ENCODE measurements around the gene SLCO6A1.

Gene SLCO6A1

DNA sequence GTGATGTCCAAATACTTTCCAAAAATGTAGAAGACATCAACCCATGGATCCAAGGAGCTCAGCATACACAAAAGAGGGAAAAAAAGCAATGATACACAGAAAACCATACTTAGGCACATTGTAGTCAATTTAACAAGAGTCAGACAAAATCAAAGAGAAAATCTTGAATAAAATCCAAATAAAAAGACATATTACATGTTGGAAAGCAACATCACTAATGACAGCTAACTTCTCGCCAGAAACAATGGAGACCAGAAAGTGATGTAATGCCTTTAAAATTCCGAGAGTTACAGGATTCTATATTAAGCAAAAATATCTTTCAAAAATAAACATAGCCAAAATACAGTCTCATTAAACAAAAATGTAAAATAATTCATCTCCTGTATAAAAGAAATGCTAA is 122.9 kb downstream of the SLCO6A1 start:
- Histone ChIP-seq H3K9me3 (ENCODE audit: control insufficient read depth in 5 of 5, low read length in 5 of 5) (no peaks in the 10 kb centered on the region), H3K9ac (ENCODE audit: low read length in 5 of 5) (no peak overlapping the region), H3K36me3 (ENCODE audit: control insufficient read depth in 5 of 5, insufficient read depth in 5 of 5, low read length in 5 of 5) (no peaks in the 10 kb centered on the region), H3K4me3 (ENCODE audit: low read depth in 1 of 5, low read length in 5 of 5) (no peak overlapping the region), H3K4me1 (ENCODE audit: control insufficient read depth in 5 of 5, insufficient read depth in 5 of 5, low read length in 5 of 5) (peaks cover 0 to 7% (median 0%) of the 10 kb centered on the region in 5 donors), H3K27ac (ENCODE audit: low read depth, low read length) (no peak overlapping the region), H3K27me3 (ENCODE audit: control insufficient read depth in 5 of 5, insufficient read depth in 4 of 5, low read length in 5 of 5) (no peaks in the 10 kb centered on the region)

DNA sequence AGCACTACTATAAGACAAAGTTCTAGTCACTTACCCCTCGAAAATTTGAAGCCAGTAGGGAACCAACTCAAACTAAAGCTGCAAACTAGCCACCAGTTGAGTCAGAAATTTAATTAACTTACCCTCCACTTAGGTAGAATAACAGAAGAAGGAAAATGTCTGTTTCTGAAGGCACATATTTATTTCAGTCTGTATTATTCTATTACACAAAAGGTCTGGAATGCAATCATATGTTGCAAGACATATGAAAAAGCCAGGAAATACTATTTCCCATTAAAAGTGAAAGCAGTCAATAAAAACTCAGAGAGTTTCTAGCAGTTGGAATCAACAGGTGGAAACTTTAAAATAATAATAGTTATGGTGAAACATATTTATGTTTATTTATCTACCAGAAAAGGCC is 123.5 kb downstream of the SLCO6A1 start:
- H3K36me3 ChIP-seq (ENCODE audit: control insufficient read depth in 5 of 5, insufficient read depth in 5 of 5, low read length in 5 of 5): no peaks in the 10 kb centered on the region
- no peak overlapping the region for H3K9ac ChIP-seq (ENCODE audit: low read length in 5 of 5)
- no peak overlapping the region for H3K4me3 ChIP-seq (ENCODE audit: low read depth in 1 of 5, low read length in 5 of 5)
- H3K27me3 ChIP-seq (ENCODE audit: control insufficient read depth in 5 of 5, insufficient read depth in 4 of 5, low read length in 5 of 5): no peaks in the 10 kb centered on the region
- no peak overlapping the region for H3K27ac ChIP-seq (ENCODE audit: low read depth, low read length)
- no peaks in the 10 kb centered on the region for H3K9me3 ChIP-seq (ENCODE audit: control insufficient read depth in 5 of 5, low read length in 5 of 5)
- H3K4me1 ChIP-seq (ENCODE audit: control insufficient read depth in 5 of 5, insufficient read depth in 5 of 5, low read length in 5 of 5): peaks cover 0 to 7% (median 0%) of the 10 kb centered on the region in 5 donors

DNA sequence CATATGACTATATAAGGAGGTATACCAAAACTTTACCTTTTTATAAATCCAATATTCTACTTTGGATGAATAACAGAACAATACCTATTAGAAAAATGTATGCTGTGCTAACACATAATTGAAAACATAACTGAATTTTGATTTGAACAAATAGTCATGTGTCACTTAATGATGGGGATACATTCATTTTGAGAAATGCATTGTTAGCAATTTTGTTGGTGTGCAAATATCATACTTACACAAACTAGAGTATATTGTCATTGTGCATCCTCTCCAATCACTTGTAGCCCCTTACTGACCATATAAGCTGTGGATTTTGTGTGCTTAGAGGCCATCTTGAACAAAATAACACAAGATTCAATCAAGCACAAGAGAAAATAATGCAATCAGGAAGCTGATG is 130.4 kb downstream of the SLCO6A1 start:
- Histone ChIP-seq H3K36me3 (ENCODE audit: control insufficient read depth in 5 of 5, insufficient read depth in 5 of 5, low read length in 5 of 5) (no peaks in the 10 kb centered on the region), H3K9me3 (ENCODE audit: control insufficient read depth in 5 of 5, low read length in 5 of 5) (no peaks in the 10 kb centered on the region), H3K4me1 (ENCODE audit: control insufficient read depth in 5 of 5, insufficient read depth in 5 of 5, low read length in 5 of 5) (no peaks in the 10 kb centered on the region), H3K4me3 (ENCODE audit: low read depth in 1 of 5, low read length in 5 of 5) (no peak overlapping the region), H3K9ac (ENCODE audit: low read length in 5 of 5) (no peak overlapping the region), H3K27me3 (ENCODE audit: control insufficient read depth in 5 of 5, insufficient read depth in 4 of 5, low read length in 5 of 5) (no peaks in the 10 kb centered on the region), H3K27ac (ENCODE audit: low read depth, low read length) (no peak overlapping the region)

DNA sequence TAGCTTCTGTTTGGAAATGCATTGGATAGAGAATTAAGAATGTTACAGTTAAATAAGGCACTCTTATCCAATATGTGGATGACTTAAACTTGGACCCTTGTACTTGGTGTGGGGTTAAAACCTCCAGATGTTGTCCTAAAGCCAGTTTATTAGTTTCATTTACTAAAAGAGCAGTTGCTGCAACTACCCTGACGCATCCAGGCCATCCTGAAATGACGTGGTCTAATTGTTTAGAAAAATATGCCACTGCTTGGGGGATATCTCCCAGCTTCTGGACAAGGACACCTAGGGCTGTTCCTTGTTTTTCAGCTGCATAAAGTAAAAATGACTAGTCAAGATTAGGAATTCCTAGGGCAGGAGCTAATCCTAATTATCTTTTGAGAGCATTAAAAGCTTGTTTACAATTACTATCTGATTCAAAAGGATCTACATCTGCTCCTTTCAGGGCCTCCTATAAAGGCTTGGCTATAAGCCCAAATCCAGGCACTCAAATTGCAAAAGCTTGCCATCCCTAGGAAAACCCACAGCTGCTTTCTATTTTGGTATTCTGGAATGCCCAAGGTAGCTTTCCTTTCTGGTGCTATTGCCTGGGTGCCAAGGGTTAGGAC is 157.0 kb downstream of the SLCO6A1 start:
- Histone ChIP-seq H3K27ac (ENCODE audit: low read depth, low read length) (no peak overlapping the region), H3K36me3 (ENCODE audit: control insufficient read depth in 5 of 5, insufficient read depth in 5 of 5, low read length in 5 of 5) (no peaks in the 10 kb centered on the region), H3K4me3 (ENCODE audit: low read depth in 1 of 5, low read length in 5 of 5) (no peak overlapping the region), H3K9me3 (ENCODE audit: control insufficient read depth in 5 of 5, low read length in 5 of 5) (no peaks in the 10 kb centered on the region), H3K9ac (ENCODE audit: low read length in 5 of 5) (no peak overlapping the region), H3K4me1 (ENCODE audit: control insufficient read depth in 5 of 5, insufficient read depth in 5 of 5, low read length in 5 of 5) (no peaks in the 10 kb centered on the region), H3K27me3 (ENCODE audit: control insufficient read depth in 5 of 5, insufficient read depth in 4 of 5, low read length in 5 of 5) (peaks cover 0 to 3% (median 0%) of the 10 kb centered on the region in 5 donors)

DNA sequence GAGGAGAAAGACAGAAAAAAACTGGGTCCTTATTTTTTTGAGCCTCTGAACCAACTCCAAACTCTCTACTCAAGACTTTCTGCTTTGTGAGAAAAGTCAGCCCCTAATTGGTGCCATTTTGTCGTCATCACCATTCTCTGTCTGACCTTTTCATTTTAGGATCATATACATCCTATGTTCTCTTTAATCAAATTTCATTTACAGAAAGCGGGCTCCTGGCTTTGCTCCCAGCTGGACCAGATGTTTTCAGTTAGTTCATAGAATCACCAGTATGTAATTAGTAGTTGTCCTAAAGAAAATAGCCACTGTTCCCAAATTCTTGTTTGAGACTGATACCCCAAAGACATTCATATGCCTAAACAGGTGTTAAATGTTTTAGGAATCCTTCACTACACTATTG is 174.1 kb downstream of the SLCO6A1 start:
- Histone ChIP-seq H3K9ac (ENCODE audit: low read length in 5 of 5) (no peak overlapping the region), H3K36me3 (ENCODE audit: control insufficient read depth in 5 of 5, insufficient read depth in 5 of 5, low read length in 5 of 5) (no peaks in the 10 kb centered on the region), H3K4me1 (ENCODE audit: control insufficient read depth in 5 of 5, insufficient read depth in 5 of 5, low read length in 5 of 5) (no peaks in the 10 kb centered on the region), H3K27me3 (ENCODE audit: control insufficient read depth in 5 of 5, insufficient read depth in 4 of 5, low read length in 5 of 5) (no peaks in the 10 kb centered on the region), H3K9me3 (ENCODE audit: control insufficient read depth in 5 of 5, low read length in 5 of 5) (no peaks in the 10 kb centered on the region), H3K4me3 (ENCODE audit: low read depth in 1 of 5, low read length in 5 of 5) (no peak overlapping the region), H3K27ac (ENCODE audit: low read depth, low read length) (no peak overlapping the region)

Data from subcutaneous abdominal adipose tissue (tissue), 5 donors.